ENCODE results near the gene EID1.

DNA sequence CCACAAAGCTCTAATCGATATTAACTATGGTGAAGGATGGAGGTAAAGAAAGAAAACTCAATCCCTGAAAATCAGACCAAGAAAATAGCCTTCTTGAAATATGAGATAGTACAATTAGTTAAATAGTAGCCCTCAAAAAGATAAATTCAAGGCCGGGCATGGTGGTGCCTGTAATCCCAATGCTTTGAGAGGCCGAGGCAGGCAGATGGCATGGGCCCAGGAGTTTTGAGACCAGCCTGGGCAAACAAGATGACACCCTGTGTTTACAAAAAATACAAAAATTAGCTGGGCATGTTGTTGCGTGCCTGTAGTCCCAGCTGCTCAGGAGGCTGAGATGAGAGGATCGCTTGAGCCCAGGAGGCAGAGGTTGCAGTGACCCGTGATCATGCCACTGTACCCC is 35.4 kb upstream of the EID1 start:
- TF ChIP-seq, protein P1, sequence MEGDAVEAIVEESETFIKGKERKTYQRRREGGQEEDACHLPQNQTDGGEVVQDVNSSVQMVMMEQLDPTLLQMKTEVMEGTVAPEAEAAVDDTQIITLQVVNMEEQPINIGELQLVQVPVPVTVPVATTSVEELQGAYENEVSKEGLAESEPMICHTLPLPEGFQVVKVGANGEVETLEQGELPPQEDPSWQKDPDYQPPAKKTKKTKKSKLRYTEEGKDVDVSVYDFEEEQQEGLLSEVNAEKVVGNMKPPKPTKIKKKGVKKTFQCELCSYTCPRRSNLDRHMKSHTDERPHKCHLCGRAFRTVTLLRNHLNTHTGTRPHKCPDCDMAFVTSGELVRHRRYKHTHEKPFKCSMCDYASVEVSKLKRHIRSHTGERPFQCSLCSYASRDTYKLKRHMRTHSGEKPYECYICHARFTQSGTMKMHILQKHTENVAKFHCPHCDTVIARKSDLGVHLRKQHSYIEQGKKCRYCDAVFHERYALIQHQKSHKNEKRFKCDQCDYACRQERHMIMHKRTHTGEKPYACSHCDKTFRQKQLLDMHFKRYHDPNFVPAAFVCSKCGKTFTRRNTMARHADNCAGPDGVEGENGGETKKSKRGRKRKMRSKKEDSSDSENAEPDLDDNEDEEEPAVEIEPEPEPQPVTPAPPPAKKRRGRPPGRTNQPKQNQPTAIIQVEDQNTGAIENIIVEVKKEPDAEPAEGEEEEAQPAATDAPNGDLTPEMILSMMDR (IDR thresholded peaks at IDR 0.05) = no peak
- TF ChIP-seq POLR2A (IDR thresholded peaks at IDR 0.05) = no peak

Measured in esophagus squamous epithelium (tissue), 4 donors.